ENCODE data around the gene RPL10.

Gene RPL10

GRCh38 chrX:154431341-154431740, 33.2 kb downstream of the RPL10 start:
- DNase-seq = no peak

DNA sequence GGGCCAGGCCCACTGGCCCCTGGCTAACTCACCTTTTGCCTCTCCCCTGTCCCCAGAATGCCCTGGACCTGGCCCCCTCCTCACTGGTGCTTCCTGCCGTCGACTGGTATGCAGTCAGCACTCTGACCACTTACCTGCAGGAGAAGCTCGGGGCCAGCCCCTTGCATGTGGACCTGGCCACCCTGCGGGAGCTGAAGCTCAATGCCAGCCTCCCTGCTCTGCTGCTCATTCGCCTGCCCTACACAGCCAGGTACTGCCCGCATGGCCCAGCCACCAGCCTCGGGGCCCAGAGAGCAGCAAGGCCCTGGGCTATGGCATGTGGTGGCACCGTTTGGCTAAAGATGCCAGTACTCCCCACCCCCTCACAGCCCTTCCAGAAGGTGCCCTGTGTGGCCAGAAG, 34.0 kb downstream of the RPL10 start:
- DNase-seq = no peak

GRCh38 chrX:154433605-154434004, 35.4 kb downstream of the RPL10 start:
- no peak for DNase-seq

GRCh38 chrX:154434394-154435168, 36.4 kb downstream of the RPL10 start:
- no peak for DNase-seq

GRCh38 chrX:154435171-154435733, 37.1 kb downstream of the RPL10 start:
- DNase-seq = no peak

DNA sequence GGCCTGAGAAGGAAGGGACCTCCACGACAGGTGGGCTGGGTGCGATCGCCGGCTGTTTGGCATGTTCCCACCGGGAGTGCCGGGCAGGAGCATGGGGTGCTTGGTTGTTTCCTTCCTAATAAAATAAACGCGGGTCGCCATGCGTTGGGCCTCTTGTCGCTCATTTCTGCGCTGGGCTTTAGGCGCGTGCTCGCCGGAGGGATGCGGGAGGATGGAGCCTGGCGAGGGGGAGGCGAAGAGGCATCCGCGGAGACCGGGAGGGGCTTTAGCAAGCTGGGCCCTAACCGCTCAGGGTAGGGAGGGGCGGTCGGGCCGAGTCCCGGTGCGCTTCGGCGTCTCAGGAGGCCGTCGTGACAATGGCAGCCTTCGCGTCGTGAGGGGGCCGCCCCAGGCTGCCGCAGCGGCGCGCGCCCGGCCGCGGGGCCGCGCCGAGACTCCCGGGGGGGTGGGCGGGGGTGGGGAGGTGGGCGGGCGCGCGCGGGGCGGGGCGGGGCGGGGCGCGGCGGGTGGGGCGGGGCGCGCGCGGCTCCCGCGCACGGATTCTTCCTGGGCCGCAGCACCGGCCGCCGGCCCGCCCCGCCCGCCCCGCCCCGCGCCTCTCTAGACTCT, 38.3 kb downstream of the RPL10 start:
- DNase-seq = peak; percentile 67

DNA sequence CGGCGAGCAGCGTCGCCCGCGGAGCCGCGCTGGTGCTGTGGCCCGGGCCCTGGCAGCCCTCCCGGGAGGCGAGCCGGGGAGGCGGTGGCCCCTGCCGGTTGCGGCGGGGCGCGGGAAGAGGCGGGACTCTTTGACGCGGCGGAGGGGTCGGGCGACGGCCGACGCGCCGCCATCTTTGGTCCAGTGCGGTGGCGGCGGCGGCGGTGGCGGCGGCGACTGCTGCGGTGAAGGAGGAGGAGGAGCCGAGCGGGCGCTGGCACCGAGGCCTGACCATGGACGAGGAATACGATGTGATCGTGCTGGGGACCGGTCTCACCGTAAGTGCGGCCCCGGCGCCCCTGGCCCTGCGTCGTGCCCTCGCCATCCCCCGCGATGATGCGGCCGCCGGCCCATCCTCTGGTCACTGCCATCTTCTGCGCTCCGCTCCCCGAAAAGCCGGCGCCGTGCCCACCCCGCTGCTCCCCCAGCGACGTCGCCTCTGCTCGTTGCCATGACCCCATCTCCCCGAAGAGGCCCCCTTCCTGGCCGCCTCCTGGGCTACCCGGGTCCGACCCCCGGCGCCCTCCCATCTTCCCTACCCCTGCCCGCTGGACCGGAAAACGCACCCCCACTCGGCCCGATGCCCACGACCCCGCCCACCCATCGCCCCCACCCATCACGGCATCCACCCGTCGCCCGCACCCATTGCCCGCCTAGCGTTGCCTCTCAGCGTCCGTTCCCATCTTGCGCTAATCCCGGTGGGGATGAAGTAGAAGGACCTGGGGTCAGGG, 39.0 kb downstream of the RPL10 start, which contains the start of gene GDI1:
Gene GDI1, plus strand, starts transcription at position 172 of the 770 bp plus-strand sequence. Its CDS starts 101 bp downstream, at position 273.
- DNase-seq = no peak

GRCh38 chrX:154437971-154438893, 40.1 kb downstream of the RPL10 start:
- DNase-seq = no peak

DNA sequence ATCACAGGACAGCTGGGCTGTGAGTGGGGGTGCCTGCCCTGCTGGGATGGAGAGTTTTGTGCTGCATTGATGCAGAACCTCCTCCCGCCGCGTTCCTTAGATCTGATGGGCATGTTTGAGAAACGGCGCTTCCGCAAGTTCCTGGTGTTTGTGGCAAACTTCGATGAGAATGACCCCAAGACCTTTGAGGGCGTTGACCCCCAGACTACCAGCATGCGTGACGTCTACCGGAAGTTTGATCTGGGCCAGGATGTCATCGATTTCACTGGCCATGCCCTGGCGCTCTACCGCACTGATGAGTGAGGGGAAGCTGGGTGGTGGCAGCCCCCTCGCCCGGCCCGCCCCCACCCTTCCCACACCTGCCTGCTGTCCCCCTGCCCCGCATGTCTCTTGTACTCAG, 41.7 kb downstream of the RPL10 start:
- DNase-seq = no peak

DNA sequence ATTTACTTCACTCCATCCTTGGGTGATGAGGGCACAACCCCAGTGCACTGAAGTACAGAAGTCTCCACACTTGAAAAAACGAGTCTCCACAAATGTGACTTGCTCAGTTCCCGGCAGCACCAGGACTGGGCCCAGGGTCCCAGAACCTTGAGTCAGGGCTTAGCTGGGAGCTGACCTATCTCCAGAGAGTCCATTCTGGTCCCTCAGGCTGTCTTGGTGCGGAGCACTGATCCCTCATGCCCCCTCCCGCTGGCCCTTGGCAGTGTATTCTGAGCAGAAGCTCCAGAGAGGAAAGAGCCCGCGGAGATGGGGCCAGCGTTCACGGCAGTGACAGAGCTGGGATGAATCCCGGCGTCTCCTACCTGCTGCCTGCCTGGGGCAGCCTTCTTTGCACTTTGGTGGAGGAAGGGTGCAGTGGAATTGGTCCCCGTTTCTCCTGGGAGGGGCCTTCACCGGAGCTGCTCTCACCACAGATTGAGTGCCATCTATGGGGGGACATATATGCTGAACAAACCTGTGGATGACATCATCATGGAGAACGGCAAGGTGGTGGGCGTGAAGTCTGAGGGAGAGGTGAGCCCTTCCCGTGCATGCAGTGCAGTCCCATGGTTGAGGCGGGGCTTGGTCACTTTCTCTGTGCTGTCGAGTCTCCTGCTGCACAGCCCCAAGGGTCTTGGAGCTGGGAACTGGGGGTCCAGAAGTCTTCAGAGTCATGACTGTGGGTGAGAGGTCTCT, 42.6 kb downstream of the RPL10 start:
- no peak for DNase-seq

- no peak for DNase-seq
These were observed 43.4 kb downstream of the RPL10 start for GRCh38 chrX:154441564-154441963.

DNA sequence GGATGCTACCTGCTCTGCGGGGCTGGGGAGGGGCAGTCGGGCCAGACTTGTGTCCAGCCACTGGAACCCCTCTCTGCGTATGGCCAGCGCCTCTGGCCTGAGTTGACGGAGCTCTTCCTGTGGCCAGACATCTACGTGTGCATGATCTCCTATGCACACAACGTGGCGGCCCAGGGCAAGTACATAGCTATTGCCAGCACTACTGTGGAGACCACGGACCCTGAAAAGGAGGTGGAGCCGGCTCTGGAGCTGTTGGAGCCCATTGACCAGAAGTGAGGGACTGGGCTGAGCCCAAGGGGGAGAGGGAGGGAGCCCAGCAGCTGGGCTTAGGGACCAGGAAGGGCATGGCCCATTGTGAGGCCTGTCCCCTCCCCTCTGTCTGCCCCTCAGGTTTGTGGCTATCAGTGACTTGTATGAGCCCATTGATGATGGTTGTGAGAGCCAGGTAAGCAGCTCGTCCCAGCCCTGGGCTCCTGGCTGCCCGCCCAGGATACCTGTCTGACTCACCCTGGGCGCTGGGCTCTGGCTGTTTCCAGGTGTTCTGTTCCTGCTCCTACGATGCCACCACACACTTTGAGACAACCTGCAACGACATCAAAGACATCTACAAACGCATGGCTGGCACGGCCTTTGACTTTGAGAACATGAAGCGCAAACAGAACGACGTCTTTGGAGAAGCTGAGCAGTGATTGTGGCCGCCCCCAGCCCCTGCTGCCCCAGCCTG, 44.0 kb downstream of the RPL10 start:
- DNase-seq = no peak

- DNase-seq = no peak
These were observed 45.3 kb downstream of the RPL10 start for GRCh38 chrX:154443479-154443910.

GRCh38 chrX:154443992-154444754, 46.0 kb downstream of the RPL10 start, which contains the start of gene FAM50A:
Gene FAM50A (plus strand): TSS chrX:154444141. CDS start chrX:154444236, 95 bp downstream.
- peak; percentile 72 for DNase-seq

DNA sequence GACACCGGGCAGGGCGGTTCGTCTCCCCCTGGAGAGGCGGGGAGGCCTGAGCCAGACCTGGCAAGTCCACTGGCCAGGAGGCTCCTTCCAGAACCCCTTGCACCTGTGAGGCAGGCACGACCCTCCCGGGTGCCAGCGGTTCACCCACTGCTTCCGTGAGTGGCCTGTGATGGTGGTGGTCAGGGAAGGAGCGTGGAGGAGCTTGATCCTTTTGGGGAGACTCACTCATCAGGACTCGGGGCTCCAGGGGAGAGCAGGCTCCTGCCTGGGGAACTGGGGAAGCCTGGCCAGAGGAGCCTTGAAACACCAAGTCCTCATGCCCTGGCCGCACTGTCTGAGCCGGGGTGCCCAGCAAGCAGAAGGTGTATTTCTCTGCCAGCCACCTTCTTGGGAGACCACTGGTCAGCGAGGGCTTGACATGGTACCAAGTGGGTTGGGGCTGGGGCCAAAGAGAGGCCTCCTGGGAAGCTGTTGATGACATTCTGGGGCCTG, 46.6 kb downstream of the RPL10 start:
- no peak for DNase-seq

DNA sequence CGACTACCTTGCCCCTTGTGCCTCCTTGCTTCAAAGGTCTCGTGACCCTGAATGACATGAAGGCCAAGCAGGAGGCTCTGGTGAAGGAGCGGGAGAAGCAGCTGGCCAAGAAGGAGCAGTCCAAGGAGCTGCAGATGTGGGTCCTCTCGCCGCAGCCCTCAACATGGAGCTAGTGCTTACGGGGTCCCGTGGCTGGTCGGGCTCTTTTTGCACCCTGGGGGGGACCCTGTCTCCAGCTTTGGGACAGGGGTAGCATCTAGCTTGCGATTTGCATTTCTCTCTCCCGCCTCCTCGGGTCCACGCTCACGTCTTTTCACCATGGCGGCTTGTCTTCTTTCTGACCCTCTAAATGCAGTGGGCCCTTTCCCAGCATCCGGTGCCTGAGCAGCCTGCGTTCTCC, 47.6 kb downstream of the RPL10 start:
- DNase-seq = no peak

- DNase-seq = no peak
These were observed 48.3 kb downstream of the RPL10 start for GRCh38 chrX:154446430-154446829.

- no peak for DNase-seq
These were observed 50.3 kb downstream of the RPL10 start for GRCh38 chrX:154448484-154448883.

- no peak for DNase-seq
These were observed 51.4 kb downstream of the RPL10 start for GRCh38 chrX:154449618-154450017.

- no peak for DNase-seq
These were observed 52.1 kb downstream of the RPL10 start for GRCh38 chrX:154450312-154450711.
